Liver (tissue), 9 donors: ENCODE results near the gene ZNF652. TPM values are rescaled to one million over a fixed set of nuclear protein-coding genes. Genes with fewer than 3 reads are reported as not detected.
A peak's percentile ranks its signal among the peaks of the same experiment; 100 is the strongest.

Source experiments
- DNase-seq: peaks from one replicate; pipeline ENCODE4 v3.0.0-alpha.2; 2017; ENCODE audit warnings: low spot score
- H3K27ac ChIP-seq, 2 donors: one replicate each; pipeline ENCODE4 v1.7.0; 2013; ENCODE audit warnings: inconsistent platforms in 2 of 2, low read length in 2 of 2, control low read depth in 1 of 2, low read depth in 1 of 2, mild to moderate bottlenecking in 1 of 2
- H3K27me3 ChIP-seq, 4 donors: one replicate each; pipeline versions ENCODE4 v1.6.1 to v1.7.0; 2013; ENCODE audit warnings: low read length in 3 of 4, inconsistent platforms in 1 of 4, mild to moderate bottlenecking in 1 of 4, moderate library complexity in 1 of 4; ENCODE audit not compliant: control insufficient read depth in 4 of 4, insufficient read depth in 4 of 4
- H3K36me3 ChIP-seq, 4 donors: one replicate each; pipeline versions ENCODE4 v1.6.1 to v1.7.0; 2013; ENCODE audit warnings: low read length in 3 of 4, mild to moderate bottlenecking in 3 of 4, low read depth in 1 of 4, moderate library complexity in 1 of 4; ENCODE audit not compliant: control insufficient read depth in 4 of 4, insufficient read depth in 3 of 4
- H3K4me1 ChIP-seq, 4 donors: one replicate each; pipeline versions ENCODE4 v1.6.1 to v1.7.0; 2013; ENCODE audit warnings: low read length in 3 of 4, mild to moderate bottlenecking in 3 of 4, moderate library complexity in 1 of 4; ENCODE audit not compliant: control insufficient read depth in 4 of 4, insufficient read depth in 4 of 4
- H3K4me3 ChIP-seq, 3 donors: one replicate each; pipeline versions ENCODE4 v1.6.1 to v1.7.0; 2013; ENCODE audit warnings: low read length in 3 of 3, control low read depth in 1 of 3, low read depth in 1 of 3, mild to moderate bottlenecking in 1 of 3
- H3K9ac ChIP-seq, 2 donors: one replicate each; pipeline ENCODE4 v1.7.0; 2013; ENCODE audit warnings: low read length in 2 of 2, mild to moderate bottlenecking in 2 of 2, moderate library complexity in 2 of 2, control low read depth in 1 of 2, low read depth in 1 of 2
- H3K9me3 ChIP-seq, 4 donors: one replicate each; pipeline versions ENCODE4 v1.6.1 to v1.7.0; 2013; ENCODE audit warnings: low read length in 3 of 4; ENCODE audit not compliant: control insufficient read depth in 4 of 4
- CTCF ChIP-seq: fragments of 150-350 bp; IDR thresholded peaks from 2 replicates; pipeline ENCODE4 v1.5.1; 2017; ENCODE audit warnings: improper control_type of control experiment, low read depth, low read length; ENCODE audit not compliant: missing input control
- EGR1 ChIP-seq, 2 donors: IDR thresholded peaks; 2 replicates each; pipeline ENCODE4 v1.6.1; 2016 to 2018; ENCODE audit warnings: antibody characterized with exemption in 2 of 2, low read depth in 2 of 2
- FOXA1 ChIP-seq: IDR thresholded peaks from 2 replicates; pipeline ENCODE4 v1.6.1; 2016; ENCODE audit warnings: antibody characterized with exemption
- GABPA ChIP-seq, 2 donors: IDR thresholded peaks in 1 of 2; conservative IDR thresholded peaks in 1 of 2; 2 replicates each; pipeline ENCODE4 v1.6.1; 2016; ENCODE audit warnings: antibody characterized with exemption in 2 of 2, mild to moderate bottlenecking in 1 of 2, moderate library complexity in 1 of 2
- HNF4A ChIP-seq, 2 donors: conservative IDR thresholded peaks; 2 replicates each; pipeline ENCODE4 v1.6.1; 2016; ENCODE audit warnings: antibody characterized with exemption in 2 of 2, mild to moderate bottlenecking in 2 of 2
- HNF4G ChIP-seq: IDR thresholded peaks from 2 replicates; pipeline ENCODE4 v1.6.1; 2016; ENCODE audit warnings: antibody characterized with exemption
- NR2F2 ChIP-seq: IDR thresholded peaks from 2 replicates; pipeline ENCODE4 v1.6.1; 2016; ENCODE audit warnings: antibody characterized with exemption
- RAD21 ChIP-seq, 2 donors: IDR thresholded peaks; 2 replicates each; pipeline ENCODE4 v1.6.1; 2016; ENCODE audit warnings: antibody characterized with exemption in 2 of 2, mild to moderate bottlenecking in 2 of 2
- RXRA ChIP-seq, 2 donors: IDR thresholded peaks; 2 replicates each; pipeline ENCODE4 v1.6.1; 2017 to 2018; ENCODE audit warnings: antibody characterized with exemption in 2 of 2, mild to moderate bottlenecking in 1 of 2
- SP1 ChIP-seq: IDR thresholded peaks from 2 replicates; pipeline ENCODE4 v1.6.1; 2018; ENCODE audit warnings: antibody characterized with exemption, mild to moderate bottlenecking
- YY1 ChIP-seq: IDR thresholded peaks from 2 replicates; pipeline ENCODE4 v1.6.1; 2016; ENCODE audit warnings: antibody characterized with exemption, mild to moderate bottlenecking
- WGBS: extraction: QIAGEN DNeasy Blood & Tissue Kit; methylation state at CpG from one replicate; pipeline ENCODE4 v1.1.7; 2013; 5-methylcytosine and 5-hydroxymethylcytosine counted together
- polyA plus RNA-seq, 2 donors: library from polyadenylated mRNA; stranded (reverse) in 1 of 2; unstranded in 1 of 2; fragments of 200-250 nt in 1 of 2; fragments of >200 nt in 1 of 2; fragmentation: Nextera tagmentation in 1 of 2; extraction: Ambion mirVana in 1 of 2; gene quantifications; one replicate each; pipeline versions ENCODE4 v1.2.1 to v1.2.3, GENCODE V29; 2013 to 2015
- total RNA-seq, 2 donors: library from RNA; depleted of rRNA; stranded (reverse); fragments of >200 nt; gene quantifications; one replicate each; pipeline ENCODE4 v1.2.3, GENCODE V29; 2014
- TF ChIP-seq, protein P1 (sequence below): IDR thresholded peaks from 2 replicates; pipeline ENCODE4 v1.6.1; 2016; ENCODE audit warnings: antibody characterized with exemption
- TF ChIP-seq, protein P2 (sequence below): IDR thresholded peaks from 2 replicates; pipeline ENCODE4 v1.6.1; 2016; ENCODE audit warnings: antibody characterized with exemption, mild to moderate bottlenecking
- donor health status: healthy.
- donor health status: healthy.
- donor health status: healthy.
- donor health status: healthy.
- donor health status: healthy.

Gene ZNF652
- total and polyA plus RNA-seq, 4 donors, result 5.3 to 23.1 (median 17.5) TPM

GRCh38 chr17:49388290-49388640 lies 26.2 kb upstream of the ZNF652 start:
- no peaks in the 10 kb centered on the region for H3K36me3 ChIP-seq

GRCh38 chr17:49387498-49388289 lies 25.6 kb upstream of the ZNF652 start:
- TF ChIP-seq GABPA (IDR thresholded peaks at IDR 0.05 in 1 of 2, conservative IDR thresholded peaks at IDR 0.05 in 1 of 2), result no peak
- TF ChIP-seq NR2F2, result no peak
- no peak for TF ChIP-seq SP1
- 83% methylated on average over 11 of the region's 11 CpGs for WGBS
- Histone ChIP-seq H3K4me3 (no peak overlapping the region), H3K9me3 (no peaks in the 10 kb centered on the region), H3K36me3 (no peaks in the 10 kb centered on the region), H3K9ac (no peak overlapping the region), H3K27ac (no peak overlapping the region), H3K4me1 (peaks cover 2 to 8% (median 3%) of the 10 kb centered on the region in 4 donors), H3K27me3 (no peaks in the 10 kb centered on the region)
- no peak for DNase-seq

More at GRCh38 chr17:49388290-49388640, 26.2 kb upstream of the ZNF652 start:
- Histone ChIP-seq H3K4me1 (peaks cover 2 to 8% (median 3%) of the 10 kb centered on the region in 4 donors), H3K27ac (peak overlapping the region in 1 of 2 donors; percentile 31), H3K9ac (no peak overlapping the region), H3K27me3 (no peaks in the 10 kb centered on the region), H3K4me3 (no peak overlapping the region), H3K9me3 (no peaks in the 10 kb centered on the region)
- no peak for DNase-seq
- 85% methylated on average over 6 of the region's 6 CpGs for WGBS
- TF ChIP-seq YY1 (no peak), EGR1 (IDR thresholded peaks at IDR 0.05; ENCODE audit: low read depth in 2 of 2) (no peak), HNF4A (conservative IDR thresholded peaks at IDR 0.05) (no peak), FOXA1 (no peak), CTCF (no peak), HNF4G (no peak)
- TF ChIP-seq, protein P1, sequence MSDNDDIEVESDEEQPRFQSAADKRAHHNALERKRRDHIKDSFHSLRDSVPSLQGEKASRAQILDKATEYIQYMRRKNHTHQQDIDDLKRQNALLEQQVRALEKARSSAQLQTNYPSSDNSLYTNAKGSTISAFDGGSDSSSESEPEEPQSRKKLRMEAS, result no peak
- TF ChIP-seq, protein P2, sequence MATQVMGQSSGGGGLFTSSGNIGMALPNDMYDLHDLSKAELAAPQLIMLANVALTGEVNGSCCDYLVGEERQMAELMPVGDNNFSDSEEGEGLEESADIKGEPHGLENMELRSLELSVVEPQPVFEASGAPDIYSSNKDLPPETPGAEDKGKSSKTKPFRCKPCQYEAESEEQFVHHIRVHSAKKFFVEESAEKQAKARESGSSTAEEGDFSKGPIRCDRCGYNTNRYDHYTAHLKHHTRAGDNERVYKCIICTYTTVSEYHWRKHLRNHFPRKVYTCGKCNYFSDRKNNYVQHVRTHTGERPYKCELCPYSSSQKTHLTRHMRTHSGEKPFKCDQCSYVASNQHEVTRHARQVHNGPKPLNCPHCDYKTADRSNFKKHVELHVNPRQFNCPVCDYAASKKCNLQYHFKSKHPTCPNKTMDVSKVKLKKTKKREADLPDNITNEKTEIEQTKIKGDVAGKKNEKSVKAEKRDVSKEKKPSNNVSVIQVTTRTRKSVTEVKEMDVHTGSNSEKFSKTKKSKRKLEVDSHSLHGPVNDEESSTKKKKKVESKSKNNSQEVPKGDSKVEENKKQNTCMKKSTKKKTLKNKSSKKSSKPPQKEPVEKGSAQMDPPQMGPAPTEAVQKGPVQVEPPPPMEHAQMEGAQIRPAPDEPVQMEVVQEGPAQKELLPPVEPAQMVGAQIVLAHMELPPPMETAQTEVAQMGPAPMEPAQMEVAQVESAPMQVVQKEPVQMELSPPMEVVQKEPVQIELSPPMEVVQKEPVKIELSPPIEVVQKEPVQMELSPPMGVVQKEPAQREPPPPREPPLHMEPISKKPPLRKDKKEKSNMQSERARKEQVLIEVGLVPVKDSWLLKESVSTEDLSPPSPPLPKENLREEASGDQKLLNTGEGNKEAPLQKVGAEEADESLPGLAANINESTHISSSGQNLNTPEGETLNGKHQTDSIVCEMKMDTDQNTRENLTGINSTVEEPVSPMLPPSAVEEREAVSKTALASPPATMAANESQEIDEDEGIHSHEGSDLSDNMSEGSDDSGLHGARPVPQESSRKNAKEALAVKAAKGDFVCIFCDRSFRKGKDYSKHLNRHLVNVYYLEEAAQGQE, result no peak

GRCh38 chr17:49386373-49386772 lies 24.3 kb upstream of the ZNF652 start:
- H3K27me3 ChIP-seq, result no peaks in the 10 kb centered on the region
- no peak overlapping the region for H3K27ac ChIP-seq
- peaks cover 2 to 7% (median 3%) of the 10 kb centered on the region in 4 donors for H3K4me1 ChIP-seq
- H3K36me3 ChIP-seq, result no peaks in the 10 kb centered on the region
- DNase-seq, result no peak
- no peak for TF ChIP-seq HNF4A (conservative IDR thresholded peaks at IDR 0.05)
- no peak for TF ChIP-seq RAD21 (IDR thresholded peaks at IDR 0.05)
- TF ChIP-seq, protein P1, result no peak
- TF ChIP-seq EGR1 (IDR thresholded peaks at IDR 0.05; ENCODE audit: low read depth in 2 of 2), result no peak
- no peak for TF ChIP-seq YY1
- no peak for TF ChIP-seq RXRA (IDR thresholded peaks at IDR 0.05)
- WGBS, result 95% methylated on average over 10 of the region's 10 CpGs
- H3K4me3 ChIP-seq, result no peak overlapping the region
- H3K9ac ChIP-seq, result no peak overlapping the region
- no peaks in the 10 kb centered on the region for H3K9me3 ChIP-seq
